ENCODE measurements around the gene NOSTRIN.

The NOSTRIN gene

GRCh38 chr2:168793596-168793995 is 8.8 kb upstream of the NOSTRIN start:
- no peaks in the 10 kb centered on the region for H3K27me3 ChIP-seq (ENCODE audit: insufficient read depth, low read depth, severe bottlenecking)
- H3K27ac ChIP-seq: no peak overlapping the region
- TF ChIP-seq CTCF (IDR thresholded peaks at IDR 0.05; ENCODE audit: low read depth, low read length): no peak
- no peak overlapping the region for H3K4me3 ChIP-seq (ENCODE audit: low read depth, low read length)
- no peaks in the 10 kb centered on the region for H3K9me3 ChIP-seq (ENCODE audit: severe bottlenecking)
- no peaks in the 10 kb centered on the region for H3K36me3 ChIP-seq
- DNase-seq: no peak

DNA sequence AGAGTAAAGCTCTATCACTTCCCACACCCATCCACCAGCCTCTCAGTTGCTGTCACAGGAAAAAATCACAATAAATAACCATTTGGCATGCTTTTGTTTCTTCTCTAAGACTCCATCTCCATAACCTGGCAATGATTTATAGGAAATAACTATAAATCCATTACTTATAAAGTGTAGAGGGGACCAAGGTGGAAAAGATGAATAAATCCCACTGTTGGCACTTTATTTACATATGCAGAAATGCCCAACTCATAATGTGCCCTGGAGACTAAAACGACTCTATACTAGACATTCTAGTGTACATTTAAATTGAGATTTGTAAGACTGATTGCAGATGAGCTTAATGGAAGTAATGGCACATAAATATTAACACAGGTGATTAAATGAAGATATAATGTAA is 7.5 kb upstream of the NOSTRIN start:
- H3K4me3 ChIP-seq (ENCODE audit: low read depth, low read length): no peak overlapping the region
- no peak for DNase-seq
- no peaks in the 10 kb centered on the region for H3K36me3 ChIP-seq
- H3K27ac ChIP-seq: no peak overlapping the region
- H3K27me3 ChIP-seq (ENCODE audit: insufficient read depth, low read depth, severe bottlenecking): no peaks in the 10 kb centered on the region
- no peak for TF ChIP-seq CTCF (IDR thresholded peaks at IDR 0.05; ENCODE audit: low read depth, low read length)
- no peaks in the 10 kb centered on the region for H3K9me3 ChIP-seq (ENCODE audit: severe bottlenecking)

GRCh38 chr2:168796090-168796577 is 6.3 kb upstream of the NOSTRIN start:
- TF ChIP-seq CTCF (IDR thresholded peaks at IDR 0.05; ENCODE audit: low read depth, low read length): no peak
- H3K36me3 ChIP-seq: no peaks in the 10 kb centered on the region
- no peak overlapping the region for H3K27ac ChIP-seq
- no peak overlapping the region for H3K4me3 ChIP-seq (ENCODE audit: low read depth, low read length)
- no peak for DNase-seq
- H3K27me3 ChIP-seq (ENCODE audit: insufficient read depth, low read depth, severe bottlenecking): no peaks in the 10 kb centered on the region
- no peaks in the 10 kb centered on the region for H3K9me3 ChIP-seq (ENCODE audit: severe bottlenecking)

GRCh38 chr2:168796583-168797285 is 5.7 kb upstream of the NOSTRIN start:
- Histone ChIP-seq H3K36me3 (no peaks in the 10 kb centered on the region), H3K9me3 (ENCODE audit: severe bottlenecking) (no peaks in the 10 kb centered on the region), H3K4me3 (ENCODE audit: low read depth, low read length) (no peak overlapping the region), H3K27me3 (ENCODE audit: insufficient read depth, low read depth, severe bottlenecking) (no peaks in the 10 kb centered on the region), H3K27ac (no peak overlapping the region)
- no peak for DNase-seq
- TF ChIP-seq CTCF (IDR thresholded peaks at IDR 0.05; ENCODE audit: low read depth, low read length): no peak

DNA sequence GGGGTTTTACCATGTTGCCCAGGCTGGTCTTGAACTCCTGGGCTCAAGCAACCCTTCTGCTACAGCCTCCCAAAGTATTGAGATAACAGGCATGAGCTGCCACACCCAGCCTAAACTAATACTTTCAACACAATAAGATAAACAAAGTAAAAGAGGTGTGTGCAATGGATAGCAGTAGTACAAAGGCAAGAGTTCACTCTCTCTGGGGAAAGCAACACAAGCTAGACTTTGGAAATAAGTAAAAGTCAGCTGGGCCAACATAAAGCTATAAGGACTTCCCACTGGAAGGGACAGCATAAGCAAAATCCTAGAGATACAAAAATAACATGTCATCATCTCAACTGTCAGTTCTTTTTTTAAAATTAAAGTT is 5.2 kb upstream of the NOSTRIN start:
- no peaks in the 10 kb centered on the region for H3K9me3 ChIP-seq (ENCODE audit: severe bottlenecking)
- no peak overlapping the region for H3K4me3 ChIP-seq (ENCODE audit: low read depth, low read length)
- no peak for TF ChIP-seq CTCF (IDR thresholded peaks at IDR 0.05; ENCODE audit: low read depth, low read length)
- DNase-seq: no peak
- no peak overlapping the region for H3K27ac ChIP-seq
- no peaks in the 10 kb centered on the region for H3K36me3 ChIP-seq
- H3K27me3 ChIP-seq (ENCODE audit: insufficient read depth, low read depth, severe bottlenecking): no peaks in the 10 kb centered on the region
